Activated naive CD8-positive, alpha-beta T cell treated with anti-CD3 and anti-CD28 coated beads for 36 hours (primary cell): ENCODE measurements around the gene GAPDHS. TPM values are rescaled to one million over a fixed set of nuclear protein-coding genes. Genes with fewer than 3 reads are reported as not detected.

ENCODE experiments used
- DNase-seq: peaks from one replicate; pipeline ENCODE4 v3.0.0; 2021
- H3K27ac Mint-ChIP-seq: one replicate; pipeline ENCODE4 v1.8.0; 2022; ENCODE audit warnings: mild to moderate bottlenecking, moderate library complexity, mixed read lengths
- H3K27me3 Mint-ChIP-seq: one replicate; pipeline ENCODE4 v1.8.0; 2022; ENCODE audit warnings: mild to moderate bottlenecking, mixed read lengths
- H3K36me3 Mint-ChIP-seq: one replicate; pipeline ENCODE4 v1.8.0; 2021; ENCODE audit warnings: mild to moderate bottlenecking, mixed read lengths
- H3K4me1 Mint-ChIP-seq: one replicate; pipeline ENCODE4 v1.8.0; 2021; ENCODE audit warnings: mixed read lengths
- H3K4me3 Mint-ChIP-seq: one replicate; pipeline ENCODE4 v1.8.0; 2022; ENCODE audit warnings: mild to moderate bottlenecking, moderate library complexity, mixed read lengths
- H3K9me3 Mint-ChIP-seq: one replicate; pipeline ENCODE4 v1.8.0; 2022; ENCODE audit warnings: mixed read lengths
- total RNA-seq, 2 experiments: library from RNA; stranded (reverse); gene quantifications; one replicate each; pipeline ENCODE4 v1.2.3, GENCODE V29; 2021

Gene GAPDHS
- total RNA-seq, 2 experiments from 2014 or later: not detected

DNA sequence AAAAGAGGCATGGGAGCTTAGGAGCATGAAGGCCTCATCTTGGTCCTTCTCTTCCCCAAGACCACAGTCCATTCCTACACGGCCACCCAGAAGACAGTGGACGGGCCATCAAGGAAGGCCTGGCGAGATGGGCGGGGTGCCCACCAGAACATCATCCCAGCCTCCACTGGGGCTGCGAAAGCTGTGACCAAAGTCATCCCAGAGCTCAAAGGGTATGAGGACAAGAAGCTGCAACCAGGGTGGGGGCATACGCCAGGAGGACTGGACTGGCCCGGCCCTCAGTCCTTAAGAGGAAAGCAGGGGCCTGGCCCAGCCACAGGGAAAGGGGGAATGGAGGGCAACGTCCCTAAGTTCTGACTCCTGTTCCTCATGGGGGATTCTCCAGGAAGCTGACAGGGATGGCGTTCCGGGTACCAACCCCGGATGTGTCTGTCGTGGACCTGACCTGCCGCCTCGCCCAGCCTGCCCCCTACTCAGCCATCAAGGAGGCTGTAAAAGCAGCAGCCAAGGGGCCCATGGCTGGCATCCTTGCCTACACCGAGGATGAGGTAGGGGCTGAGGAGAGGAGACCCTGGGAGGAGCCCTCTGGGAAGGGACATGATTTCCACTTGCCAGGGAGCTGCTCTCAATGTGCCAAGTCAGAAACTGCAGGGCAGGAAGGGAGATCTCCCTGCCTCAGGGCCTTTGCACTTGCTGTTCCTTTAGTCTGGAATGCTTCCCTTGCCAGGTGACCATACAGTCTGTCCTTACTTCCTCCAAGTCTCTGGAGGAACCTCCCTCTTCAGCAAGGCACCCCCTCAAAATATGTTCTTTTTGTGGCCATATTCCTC is 10.2 kb downstream of the GAPDHS start:
- no peak for DNase-seq
- peak overlapping the region; percentile 93 for H3K4me3 Mint-ChIP-seq
- H3K36me3 Mint-ChIP-seq: peaks cover 28% of the 10 kb centered on the region
- H3K4me1 Mint-ChIP-seq: peaks cover 26% of the 10 kb centered on the region
- no peaks in the 10 kb centered on the region for H3K27me3 Mint-ChIP-seq
- no peak overlapping the region for H3K27ac Mint-ChIP-seq
- H3K9me3 Mint-ChIP-seq: no peaks in the 10 kb centered on the region

DNA sequence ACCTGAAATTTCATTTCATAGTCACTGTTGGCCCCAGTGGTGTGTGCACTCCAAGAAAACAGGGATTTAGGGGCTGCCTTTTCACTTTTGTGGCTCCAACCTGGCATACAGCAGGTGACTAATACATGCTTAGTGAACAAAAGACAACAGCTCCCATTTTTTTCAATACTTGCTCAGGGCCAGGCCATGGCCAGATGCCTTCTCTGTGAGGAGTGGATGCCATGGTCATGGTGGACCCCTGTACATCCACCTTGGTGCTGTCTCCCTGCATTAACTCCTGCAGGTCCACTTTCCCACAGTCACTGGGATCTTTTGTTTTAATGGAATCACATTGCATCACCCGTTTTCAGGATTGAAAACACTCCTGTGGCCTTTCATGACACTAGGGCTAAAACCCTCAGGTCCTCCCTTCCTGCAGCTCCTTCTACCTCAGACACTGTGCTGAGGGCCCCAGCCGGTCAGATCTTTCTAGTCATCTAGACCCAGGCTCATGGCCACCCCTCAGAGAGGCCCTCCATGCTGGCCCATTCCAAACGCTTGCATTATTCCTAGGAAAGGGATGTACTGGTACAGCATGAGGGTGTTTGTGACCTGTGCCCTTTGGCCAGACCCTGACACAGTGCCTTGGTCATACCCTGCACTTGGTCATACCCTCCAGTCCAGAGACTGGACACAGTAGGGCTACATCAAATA is 11.0 kb downstream of the GAPDHS start:
- Mint-ChIP-seq H3K9me3 (no peaks in the 10 kb centered on the region), H3K36me3 (peaks cover 28% of the 10 kb centered on the region), H3K27me3 (no peaks in the 10 kb centered on the region), H3K27ac (peak overlapping the region; percentile 88), H3K4me3 (peak overlapping the region; percentile 93), H3K4me1 (peaks cover 33% of the 10 kb centered on the region)
- no peak for DNase-seq

DNA sequence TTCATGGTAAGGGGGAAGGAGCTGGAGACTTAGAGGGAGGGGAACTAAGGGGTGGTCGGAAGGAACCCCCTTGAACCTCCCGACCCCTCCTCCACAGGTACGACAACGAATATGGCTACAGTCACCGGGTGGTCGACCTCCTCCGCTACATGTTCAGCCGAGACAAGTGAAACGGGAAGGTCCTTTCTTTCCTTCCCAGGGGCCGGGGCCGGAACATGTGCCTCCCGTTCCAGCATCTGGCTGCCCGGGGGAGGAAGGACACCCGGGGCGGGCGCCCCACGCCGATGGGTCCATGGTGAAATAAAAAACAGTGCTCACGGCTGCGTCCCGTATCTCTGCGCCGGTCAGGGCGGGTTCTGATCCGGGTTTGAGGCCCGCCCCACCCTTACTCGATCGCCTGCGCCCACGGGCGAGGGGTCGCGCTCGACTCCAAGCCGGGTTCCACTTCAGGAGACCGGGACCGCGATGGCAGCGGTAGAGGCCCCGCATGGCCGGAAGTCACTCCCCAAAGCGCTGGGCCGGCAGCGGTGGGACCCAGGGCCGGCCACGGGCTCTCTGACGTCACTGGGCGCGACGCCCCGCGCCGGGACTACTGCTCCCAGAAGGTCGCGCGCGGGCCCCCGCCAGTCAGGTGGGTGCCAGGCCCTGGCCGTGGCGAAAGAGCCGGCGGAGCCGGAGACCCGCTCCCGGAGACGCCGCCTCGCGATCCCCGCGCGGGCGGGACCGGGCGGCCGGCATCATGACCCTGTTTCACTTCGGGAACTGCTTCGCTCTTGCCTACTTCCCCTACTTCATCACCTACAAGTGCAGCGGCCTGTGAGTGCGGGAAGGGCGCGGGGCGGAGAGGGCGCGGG is 12.0 kb downstream of the GAPDHS start, which contains the start of gene TMEM147:
TSS of gene TMEM147 (plus strand) at position 626 of the 854 bp plus-strand sequence. CDS start at position 740, 114 bp downstream.
- H3K4me3 Mint-ChIP-seq: peak within 1 kb of the TSS; percentile 93
- peak; percentile 91 for DNase-seq
- H3K27ac Mint-ChIP-seq: peak within 1 kb of the TSS; percentile 97
- H3K4me1 Mint-ChIP-seq: peaks cover 34% of the 10 kb centered on the region
- H3K9me3 Mint-ChIP-seq: no peaks in the 10 kb centered on the region
- no peaks in the 10 kb centered on the region for H3K27me3 Mint-ChIP-seq
- peaks cover 28% of the 10 kb centered on the region for H3K36me3 Mint-ChIP-seq

DNA sequence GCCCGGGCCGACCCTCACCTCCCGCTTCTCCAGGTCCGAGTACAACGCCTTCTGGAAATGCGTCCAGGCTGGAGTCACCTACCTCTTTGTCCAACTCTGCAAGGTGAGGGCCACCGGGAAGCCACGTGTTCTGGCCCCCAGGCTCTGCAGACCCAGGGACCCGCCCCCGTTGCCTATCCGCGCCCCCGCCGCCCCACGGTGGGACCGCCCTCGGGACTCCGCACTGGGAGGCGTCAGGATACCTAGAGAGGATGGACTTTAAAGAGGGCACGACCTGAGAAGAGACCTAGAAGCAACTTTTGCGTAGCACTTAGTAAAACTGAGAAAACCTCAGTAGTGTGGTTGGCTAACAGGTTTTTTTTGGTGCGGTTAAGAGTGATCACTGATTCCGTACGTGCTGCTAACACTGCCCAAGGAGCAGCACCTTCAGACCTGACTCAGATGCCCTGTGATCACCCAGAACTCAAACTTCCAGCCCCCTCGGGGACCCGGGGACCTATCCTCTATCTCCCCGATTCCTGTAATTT is 12.7 kb downstream of the GAPDHS start:
- H3K4me1 Mint-ChIP-seq: peaks cover 34% of the 10 kb centered on the region
- H3K36me3 Mint-ChIP-seq: peaks cover 31% of the 10 kb centered on the region
- peak overlapping the region; percentile 93 for H3K4me3 Mint-ChIP-seq
- peak overlapping the region; percentile 97 for H3K27ac Mint-ChIP-seq
- H3K9me3 Mint-ChIP-seq: no peaks in the 10 kb centered on the region
- peak; percentile 84 for DNase-seq
- H3K27me3 Mint-ChIP-seq: no peaks in the 10 kb centered on the region

DNA sequence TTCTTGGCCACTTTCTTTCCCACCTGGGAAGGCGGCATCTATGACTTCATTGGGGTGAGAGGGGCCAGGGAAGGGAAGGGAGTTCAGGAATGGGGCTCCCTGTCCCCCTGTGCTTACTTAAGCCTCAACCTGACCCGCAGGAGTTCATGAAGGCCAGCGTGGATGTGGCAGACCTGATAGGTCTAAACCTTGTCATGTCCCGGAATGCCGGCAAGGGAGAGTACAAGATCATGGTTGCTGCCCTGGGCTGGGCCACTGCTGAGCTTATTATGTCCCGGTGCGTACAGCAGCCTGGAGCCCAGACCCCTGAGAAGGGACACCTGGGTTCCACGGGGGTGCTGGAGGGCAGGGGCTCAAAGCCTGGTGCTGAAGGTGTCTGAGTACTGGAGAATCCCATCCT is 13.3 kb downstream of the GAPDHS start:
- Mint-ChIP-seq H3K9me3 (no peaks in the 10 kb centered on the region), H3K27me3 (no peaks in the 10 kb centered on the region), H3K27ac (peak overlapping the region; percentile 97), H3K4me3 (peak overlapping the region; percentile 93), H3K36me3 (peaks cover 29% of the 10 kb centered on the region), H3K4me1 (peaks cover 34% of the 10 kb centered on the region)
- DNase-seq: no peak

DNA sequence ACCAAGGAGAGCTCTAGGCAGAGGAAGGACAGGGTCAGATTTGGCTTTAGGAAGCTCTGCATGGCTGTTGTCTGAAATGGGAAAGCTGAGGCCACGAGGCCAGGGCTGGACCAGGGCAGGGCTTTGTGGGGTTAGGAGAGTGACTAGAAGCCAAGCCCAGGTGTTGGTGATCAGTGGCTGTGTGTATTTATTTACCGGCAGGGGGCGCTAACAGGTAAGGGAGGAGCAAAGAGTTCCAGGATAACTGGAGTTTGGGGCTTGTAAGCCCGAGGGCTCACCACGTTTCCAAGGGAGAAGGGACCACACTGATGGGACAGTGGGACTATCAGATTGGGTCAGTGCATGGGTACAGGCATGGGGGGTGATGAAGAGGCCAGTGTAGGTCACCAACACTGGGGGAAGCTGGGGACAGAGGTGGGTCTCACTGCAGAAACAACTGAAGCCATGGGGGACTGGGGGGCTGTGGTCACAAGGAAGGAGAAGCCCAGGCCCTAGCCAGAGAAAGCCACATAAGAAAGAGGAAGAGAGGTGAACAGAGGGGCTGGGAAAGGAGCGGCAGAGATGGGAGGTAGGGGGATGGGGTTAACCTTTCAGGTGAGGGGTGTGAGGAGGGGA is 16.0 kb downstream of the GAPDHS start:
- no peaks in the 10 kb centered on the region for H3K9me3 Mint-ChIP-seq
- peaks cover 30% of the 10 kb centered on the region for H3K4me1 Mint-ChIP-seq
- DNase-seq: peak; percentile 43

DNA sequence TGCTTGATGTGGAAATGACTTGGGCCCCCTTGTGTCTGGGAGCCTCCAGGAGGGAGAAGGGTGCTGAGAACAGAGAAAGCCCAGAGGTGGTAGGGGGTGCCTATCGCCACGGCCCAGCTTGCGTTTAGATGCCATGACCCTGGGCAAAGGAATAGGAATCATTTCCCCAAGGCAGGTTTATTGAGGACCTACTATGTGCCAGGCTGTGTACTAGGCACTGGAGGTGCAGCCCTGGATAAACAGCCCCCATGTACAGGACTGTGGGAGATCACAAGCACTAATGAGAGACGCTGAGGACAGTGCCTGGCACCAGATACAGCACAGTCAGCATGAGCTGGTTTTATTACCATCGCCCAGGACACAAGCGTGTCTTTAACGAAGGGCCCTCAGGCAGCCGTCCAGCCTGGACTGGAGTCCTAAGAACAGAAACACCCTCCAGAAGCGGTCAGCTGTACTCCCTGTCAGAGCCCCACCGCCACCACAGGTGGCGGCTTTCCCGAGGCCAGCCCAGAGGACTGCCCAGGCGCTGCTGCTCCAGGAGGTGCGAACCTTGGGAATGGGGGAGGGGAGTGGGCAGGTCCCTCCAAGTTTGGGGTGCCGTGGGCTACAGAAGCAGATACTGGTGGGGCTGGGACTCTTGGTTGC is 16.7 kb downstream of the GAPDHS start:
- Mint-ChIP-seq H3K27ac (no peak overlapping the region), H3K9me3 (no peaks in the 10 kb centered on the region)

More for the DNA sequence above, 16.0 kb downstream of the GAPDHS start:
- Mint-ChIP-seq H3K36me3 (peaks cover 27% of the 10 kb centered on the region), H3K27me3 (no peaks in the 10 kb centered on the region), H3K27ac (no peak overlapping the region), H3K4me3 (no peak overlapping the region)

DNA sequence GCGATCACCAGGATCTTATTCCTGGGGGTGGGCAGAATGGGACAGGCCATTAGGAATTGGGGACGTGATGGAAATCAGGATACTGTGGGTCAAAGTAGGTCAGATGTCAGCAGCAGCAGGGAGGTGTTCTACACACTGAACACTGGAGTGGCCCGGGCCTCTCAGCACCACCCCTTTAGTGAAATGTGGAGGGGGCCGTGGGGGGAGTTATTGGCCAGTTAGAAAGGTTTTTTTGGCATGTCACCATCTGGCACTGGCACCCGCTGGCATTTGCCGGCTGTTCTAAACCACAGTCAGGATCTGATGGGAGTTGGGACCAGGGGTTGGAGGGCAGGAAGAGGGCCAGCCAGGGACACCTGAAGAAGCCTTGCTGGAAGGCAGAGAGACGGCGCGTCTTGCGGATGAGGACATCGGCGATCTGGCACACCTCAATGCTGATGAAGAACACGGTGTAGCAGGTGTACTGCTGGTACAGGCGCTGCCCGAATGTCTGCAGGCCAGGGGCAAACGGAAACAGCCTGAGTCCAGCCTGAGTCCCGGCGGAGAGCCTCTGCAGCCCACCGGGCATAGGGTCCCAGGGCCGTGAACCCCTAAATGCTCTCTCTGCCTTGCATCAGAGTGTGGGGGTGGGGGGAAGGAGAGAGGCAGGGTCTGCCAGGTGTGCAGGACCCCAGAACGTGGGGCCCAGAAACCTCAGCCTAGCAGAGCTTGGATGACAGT is 18.0 kb downstream of the GAPDHS start:
- Mint-ChIP-seq H3K9me3 (no peaks in the 10 kb centered on the region), H3K27ac (no peak overlapping the region), H3K4me1 (peaks cover 23% of the 10 kb centered on the region), H3K27me3 (peaks cover 3% of the 10 kb centered on the region), H3K36me3 (peaks cover 17% of the 10 kb centered on the region), H3K4me3 (no peak overlapping the region)
- DNase-seq: no peak

More for the DNA sequence above, 16.7 kb downstream of the GAPDHS start:
- H3K27me3 Mint-ChIP-seq: no peaks in the 10 kb centered on the region
- no peak for DNase-seq
- H3K4me3 Mint-ChIP-seq: no peak overlapping the region
- H3K36me3 Mint-ChIP-seq: peaks cover 19% of the 10 kb centered on the region
- H3K4me1 Mint-ChIP-seq: peaks cover 25% of the 10 kb centered on the region

DNA sequence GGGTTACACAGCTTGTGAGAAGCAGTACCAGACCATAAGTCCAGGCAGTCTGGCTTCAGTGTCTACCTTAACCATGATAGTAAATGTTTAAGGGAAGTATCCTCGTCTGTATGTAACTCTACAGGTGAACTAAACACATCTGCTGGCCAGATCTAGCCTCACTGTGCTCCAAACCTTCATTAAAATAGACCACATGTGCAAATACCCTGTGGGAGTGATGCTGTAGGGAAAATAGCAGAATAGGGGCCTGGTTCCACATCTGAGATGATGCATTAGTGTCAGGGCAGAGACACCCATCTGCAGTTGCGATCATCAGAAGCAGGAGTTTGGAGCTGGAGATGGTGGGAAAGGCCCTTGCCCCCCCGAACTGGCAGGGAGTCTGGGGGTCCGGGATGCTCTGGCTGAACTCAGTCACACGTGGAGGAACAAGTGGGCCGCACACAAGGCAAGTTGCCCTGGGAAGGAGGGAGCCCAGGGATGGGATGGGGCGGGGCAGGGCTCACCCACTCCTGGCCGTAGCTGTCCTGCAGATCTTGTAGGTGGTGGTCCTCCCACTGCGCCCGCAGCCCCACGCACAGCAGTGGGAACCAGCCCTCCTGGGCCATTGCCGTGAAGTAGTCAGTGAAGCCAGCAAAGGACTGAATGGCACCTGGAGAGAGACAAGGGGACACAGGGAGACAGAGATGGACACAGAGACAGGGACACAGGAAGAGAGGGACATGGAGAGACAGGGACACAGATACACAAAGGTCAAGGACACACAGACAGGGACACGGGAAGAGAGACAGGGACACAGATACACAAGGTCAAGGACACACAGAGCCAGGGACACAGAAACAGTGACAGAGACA is 19.5 kb downstream of the GAPDHS start:
- peaks cover 8% of the 10 kb centered on the region for H3K36me3 Mint-ChIP-seq
- H3K4me1 Mint-ChIP-seq: peaks cover 12% of the 10 kb centered on the region
- DNase-seq: no peak
- H3K9me3 Mint-ChIP-seq: no peaks in the 10 kb centered on the region
- peaks cover 15% of the 10 kb centered on the region for H3K27me3 Mint-ChIP-seq
- no peak overlapping the region for H3K27ac Mint-ChIP-seq
- H3K4me3 Mint-ChIP-seq: no peak overlapping the region

DNA sequence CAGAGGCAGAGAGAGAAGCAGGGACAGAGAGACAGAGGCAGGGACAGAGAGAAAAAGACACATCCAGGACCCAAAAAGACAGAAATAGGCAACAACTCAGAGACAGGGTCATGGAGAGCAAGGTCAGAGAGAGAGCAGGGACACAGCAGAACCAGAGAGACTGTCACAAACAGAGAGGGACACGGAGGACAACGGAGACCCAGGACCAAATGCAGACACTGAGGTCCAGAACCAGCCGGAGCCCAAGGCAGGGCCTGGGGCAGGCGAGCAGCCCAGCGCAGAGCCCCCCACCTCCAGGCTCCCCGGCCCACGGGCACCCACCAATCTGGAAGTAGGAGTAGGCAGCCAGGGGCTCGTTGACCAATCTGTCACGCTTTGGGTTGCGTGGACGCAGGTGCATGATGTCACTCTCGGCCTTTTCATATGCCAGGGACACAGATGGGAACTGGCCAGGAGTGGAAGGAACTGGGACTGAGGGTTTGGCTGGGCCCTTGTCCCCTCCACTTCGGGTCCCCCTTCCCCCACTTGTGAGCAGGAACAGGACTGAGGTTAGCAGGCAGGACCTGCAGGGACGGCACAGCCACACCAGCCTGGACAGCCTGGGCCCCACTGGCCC is 20.2 kb downstream of the GAPDHS start:
- Mint-ChIP-seq H3K4me1 (peaks cover 13% of the 10 kb centered on the region), H3K27me3 (peaks cover 18% of the 10 kb centered on the region), H3K4me3 (no peak overlapping the region)

DNA sequence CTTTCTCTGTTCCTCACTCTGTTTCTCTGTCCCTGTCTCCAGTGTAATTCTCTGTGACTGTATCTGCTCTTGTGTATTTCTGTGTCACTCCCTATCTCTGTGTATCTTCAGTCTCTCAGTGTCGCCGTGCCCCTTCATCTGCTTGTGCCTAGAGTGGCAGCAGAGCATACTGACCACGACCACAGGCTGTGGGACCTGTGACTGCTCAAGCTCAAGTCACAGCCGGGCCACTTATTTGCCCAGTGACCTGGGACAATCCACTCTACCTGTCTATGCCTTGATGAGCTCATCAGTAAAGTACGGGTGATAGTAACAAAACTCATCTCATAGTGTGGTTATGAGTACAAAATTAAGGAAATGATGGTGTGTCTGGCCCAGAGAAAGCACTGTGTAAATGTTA is 20.8 kb downstream of the GAPDHS start:
- Mint-ChIP-seq H3K4me3 (no peak overlapping the region), H3K4me1 (peaks cover 7% of the 10 kb centered on the region), H3K9me3 (no peaks in the 10 kb centered on the region), H3K36me3 (peaks cover 5% of the 10 kb centered on the region), H3K27ac (no peak overlapping the region), H3K27me3 (peaks cover 24% of the 10 kb centered on the region)
- no peak for DNase-seq

More for the DNA sequence above, 20.2 kb downstream of the GAPDHS start:
- no peak for DNase-seq
- Mint-ChIP-seq H3K9me3 (no peaks in the 10 kb centered on the region), H3K27ac (no peak overlapping the region), H3K36me3 (peaks cover 5% of the 10 kb centered on the region)

DNA sequence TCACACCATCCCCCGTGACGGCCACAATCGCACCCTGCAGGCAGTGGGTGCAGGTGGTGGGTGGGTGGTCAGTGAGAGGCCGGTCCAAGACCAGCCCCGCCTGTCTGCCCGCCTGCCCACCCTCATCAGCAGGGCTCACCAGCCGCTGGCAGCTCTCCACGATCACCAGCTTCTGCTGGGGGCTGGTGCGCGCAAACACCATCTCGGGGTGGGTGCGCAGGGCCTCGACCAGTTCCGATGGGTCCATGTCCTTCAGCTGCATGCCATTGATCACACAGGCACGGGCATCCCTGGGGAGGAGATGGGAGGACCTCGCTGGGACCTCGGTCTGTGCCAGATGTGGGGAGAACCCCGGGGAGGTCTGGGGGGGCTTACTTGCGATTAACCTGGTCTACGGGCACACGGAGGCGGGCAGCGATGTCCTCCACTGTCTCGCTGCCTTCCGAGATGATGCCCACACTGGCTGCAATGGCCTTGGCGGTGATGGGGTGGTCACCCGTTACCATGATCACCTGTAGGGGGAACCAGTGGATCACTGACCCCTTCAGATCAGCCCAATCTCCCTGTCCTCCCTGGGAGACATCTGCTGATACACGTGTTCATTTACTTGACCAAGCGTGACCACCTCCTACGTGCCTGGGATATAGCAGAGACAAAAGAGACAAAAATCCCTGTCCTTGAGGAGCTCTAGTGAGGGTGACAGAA is 22.2 kb downstream of the GAPDHS start:
- Mint-ChIP-seq H3K9me3 (no peaks in the 10 kb centered on the region), H3K4me3 (no peak overlapping the region), H3K27me3 (peaks cover 38% of the 10 kb centered on the region), H3K4me1 (peaks cover 3% of the 10 kb centered on the region), H3K27ac (no peak overlapping the region), H3K36me3 (peaks cover 5% of the 10 kb centered on the region)
- no peak for DNase-seq
